Activated naive CD4-positive, alpha-beta T cell treated with anti-CD3 and anti-CD28 coated beads, Interleukin-2, amount 50 U/mL, for 24 hours (primary cell): ENCODE data around the gene LAMC2.
"Not testable (repeated sequence)": the region's sequence is repeated elsewhere in the genome, so short reads cannot be mapped to it uniquely, and the experiment has no call there.

ENCODE experiments used
- H3K27ac Mint-ChIP-seq: one replicate; pipeline ENCODE4 v1.8.0; 2021; ENCODE audit warnings: mild to moderate bottlenecking, mixed read lengths
- H3K27me3 Mint-ChIP-seq: one replicate; pipeline ENCODE4 v1.8.0; 2021; ENCODE audit warnings: mixed read lengths
- H3K36me3 Mint-ChIP-seq: one replicate; pipeline ENCODE4 v1.8.0; 2021; ENCODE audit warnings: mixed read lengths
- H3K4me1 Mint-ChIP-seq: one replicate; pipeline ENCODE4 v1.8.0; 2021; ENCODE audit warnings: mixed read lengths
- H3K4me3 Mint-ChIP-seq: one replicate; pipeline ENCODE4 v1.8.0; 2021; ENCODE audit warnings: mild to moderate bottlenecking, mixed read lengths
- H3K9me3 Mint-ChIP-seq: one replicate; pipeline ENCODE4 v1.8.0; 2021; ENCODE audit warnings: mixed read lengths

The LAMC2 gene

DNA sequence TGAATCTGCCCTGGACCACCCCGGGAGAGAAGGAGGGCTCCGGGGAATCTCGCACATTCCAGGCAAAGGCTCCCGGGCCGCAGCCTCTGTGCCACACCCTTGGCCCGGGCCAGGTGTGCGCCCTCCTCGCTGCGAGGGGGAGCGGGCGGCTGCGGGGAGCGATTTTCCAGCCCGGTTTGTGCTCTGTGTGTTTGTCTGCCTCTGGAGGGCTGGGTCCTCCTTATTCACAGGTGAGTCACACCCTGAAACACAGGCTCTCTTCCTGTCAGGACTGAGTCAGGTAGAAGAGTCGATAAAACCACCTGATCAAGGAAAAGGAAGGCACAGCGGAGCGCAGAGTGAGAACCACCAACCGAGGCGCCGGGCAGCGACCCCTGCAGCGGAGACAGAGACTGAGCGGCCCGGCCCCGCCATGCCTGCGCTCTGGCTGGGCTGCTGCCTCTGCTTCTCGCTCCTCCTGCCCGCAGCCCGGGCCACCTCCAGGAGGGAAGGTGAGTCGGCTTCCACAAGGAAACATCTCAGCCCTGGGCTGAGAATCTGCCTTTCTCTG lies at the start of gene LAMC2:
Gene LAMC2, plus strand, starts transcription at position 324 of the 550 bp plus-strand sequence. Its CDS starts 89 bp downstream, at position 413.
- Mint-ChIP-seq H3K4me1 (peaks cover 13% of the 10 kb centered on the region), H3K27ac (no peak within 1 kb of the TSS), H3K36me3 (no peaks in the 10 kb centered on the region), H3K9me3 (no peaks in the 10 kb centered on the region), H3K4me3 (no peak within 1 kb of the TSS), H3K27me3 (peaks cover 15% of the 10 kb centered on the region)

DNA sequence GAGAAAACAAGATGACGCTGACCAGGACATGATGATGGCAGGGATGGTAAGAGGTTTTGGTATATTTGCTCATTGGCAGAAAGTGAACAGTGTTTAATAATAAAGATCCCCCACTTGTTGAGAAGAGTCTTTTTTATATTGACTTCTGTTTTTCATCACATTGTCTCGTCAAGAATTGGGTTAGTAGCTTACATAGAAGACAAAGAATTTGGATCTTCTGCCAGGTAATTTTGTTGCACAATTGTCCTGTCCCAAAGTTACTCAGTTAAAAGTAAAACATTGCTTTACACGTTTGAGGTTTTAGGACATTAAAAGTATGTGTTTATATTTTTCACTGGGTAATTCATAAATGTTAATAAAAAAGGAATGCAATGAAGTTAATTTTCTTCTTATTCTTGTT lies 48.3 kb upstream of the LAMC2 start:
- Mint-ChIP-seq H3K4me1 (no peaks in the 10 kb centered on the region), H3K27ac (no peak overlapping the region), H3K36me3 (no peaks in the 10 kb centered on the region), H3K4me3 (no peak overlapping the region), H3K9me3 (no peaks in the 10 kb centered on the region), H3K27me3 (peaks cover 10% of the 10 kb centered on the region)

DNA sequence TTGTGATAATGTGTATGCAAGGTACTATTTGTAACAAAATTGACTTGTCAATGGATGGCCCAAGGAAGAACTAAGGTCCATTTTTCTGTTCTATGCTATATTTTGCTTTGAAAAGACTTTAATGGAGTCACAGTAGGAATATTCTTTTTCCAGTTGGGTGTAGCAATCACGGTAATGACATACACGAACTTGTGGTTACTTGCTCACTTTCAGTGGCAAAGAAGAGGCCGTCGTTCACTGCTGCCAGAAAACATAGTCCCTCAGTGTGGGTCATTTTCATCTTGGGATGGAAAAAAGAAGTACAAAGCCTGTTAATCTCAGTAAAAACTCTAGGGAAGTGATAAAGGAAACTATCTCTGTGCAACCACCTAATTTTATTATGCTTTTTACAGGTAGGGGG lies 47.8 kb upstream of the LAMC2 start:
- H3K27me3 Mint-ChIP-seq, result peaks cover 10% of the 10 kb centered on the region
- H3K9me3 Mint-ChIP-seq, result no peaks in the 10 kb centered on the region
- H3K27ac Mint-ChIP-seq, result no peak overlapping the region
- H3K4me1 Mint-ChIP-seq, result no peaks in the 10 kb centered on the region
- H3K4me3 Mint-ChIP-seq, result no peak overlapping the region
- H3K36me3 Mint-ChIP-seq, result no peaks in the 10 kb centered on the region

DNA sequence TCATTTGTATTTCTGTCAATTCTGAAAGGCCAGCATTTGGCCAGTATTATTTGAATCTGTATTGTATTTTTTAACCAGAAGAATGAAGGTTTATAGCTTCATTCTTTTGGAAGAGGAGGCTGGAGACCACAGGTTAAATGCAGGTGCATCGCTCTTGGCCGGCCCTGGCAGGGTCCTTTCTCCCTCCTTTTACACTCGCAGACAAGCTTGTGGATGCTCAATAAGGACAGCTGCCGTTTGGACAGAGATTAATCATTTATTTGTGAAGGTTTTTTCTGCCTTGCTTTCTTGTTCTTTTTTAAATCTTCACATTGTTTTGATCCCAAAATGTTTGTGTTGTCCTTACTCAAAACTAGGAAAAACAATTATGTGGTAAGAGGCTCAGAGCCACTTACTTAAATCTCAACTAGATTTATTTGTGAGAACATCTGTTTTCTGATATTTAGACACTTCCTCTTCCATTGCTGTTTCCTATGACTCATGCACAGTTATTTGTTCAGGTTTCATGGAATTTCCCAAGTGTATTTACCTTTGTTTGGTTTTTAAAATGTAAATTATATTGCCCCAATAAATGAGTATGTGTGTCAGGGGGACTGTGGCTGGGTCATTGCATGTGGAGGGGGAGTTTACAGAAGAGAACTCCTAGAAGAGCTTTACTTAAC lies 46.7 kb upstream of the LAMC2 start:
- H3K27ac Mint-ChIP-seq, result no peak overlapping the region
- H3K4me1 Mint-ChIP-seq, result no peaks in the 10 kb centered on the region
- peaks cover 10% of the 10 kb centered on the region for H3K27me3 Mint-ChIP-seq
- H3K36me3 Mint-ChIP-seq, result no peaks in the 10 kb centered on the region
- H3K4me3 Mint-ChIP-seq, result no peak overlapping the region
- H3K9me3 Mint-ChIP-seq, result no peaks in the 10 kb centered on the region

DNA sequence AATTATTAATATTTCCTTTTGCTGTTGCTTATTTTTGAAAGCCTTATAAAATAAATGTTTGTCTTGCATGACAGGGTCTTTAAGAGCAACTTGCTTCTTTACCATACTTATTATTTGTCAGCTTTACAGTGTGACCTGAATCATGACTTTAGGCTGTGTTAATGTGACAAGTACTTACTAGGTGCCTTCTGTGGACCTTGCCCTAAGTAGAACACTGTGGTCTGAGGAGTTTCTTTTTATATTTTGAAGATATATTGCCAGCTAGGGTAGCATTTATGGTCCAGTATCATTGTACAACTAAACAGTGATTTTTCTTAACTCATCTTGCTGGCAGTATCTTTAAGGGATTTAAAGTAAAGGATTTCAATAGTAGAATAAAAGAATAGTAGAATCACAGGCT lies 45.4 kb upstream of the LAMC2 start:
- no peak overlapping the region for H3K4me3 Mint-ChIP-seq
- H3K4me1 Mint-ChIP-seq, result no peaks in the 10 kb centered on the region
- H3K36me3 Mint-ChIP-seq, result no peaks in the 10 kb centered on the region
- no peak overlapping the region for H3K27ac Mint-ChIP-seq
- peaks cover 9% of the 10 kb centered on the region for H3K27me3 Mint-ChIP-seq
- no peaks in the 10 kb centered on the region for H3K9me3 Mint-ChIP-seq

DNA sequence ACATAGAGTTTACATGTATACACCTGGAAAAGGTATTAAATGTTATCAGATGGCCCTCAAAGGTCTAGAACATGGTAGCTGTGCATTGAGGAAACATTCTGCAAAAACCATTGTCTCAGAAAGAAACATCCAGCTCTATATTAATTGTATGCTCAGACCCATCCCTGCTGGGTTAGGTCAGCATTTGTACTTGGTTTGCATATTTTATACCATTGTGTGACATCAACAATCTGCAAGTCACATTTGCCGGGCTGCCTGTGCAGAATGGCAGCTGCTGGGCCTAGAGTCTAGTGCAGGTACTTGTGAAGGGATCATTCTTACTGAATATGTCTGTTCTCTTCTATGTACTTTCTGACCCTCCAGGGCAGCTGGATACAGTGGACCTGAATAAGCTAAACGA lies 43.9 kb upstream of the LAMC2 start:
- no peak overlapping the region for H3K27ac Mint-ChIP-seq
- peaks cover 6% of the 10 kb centered on the region for H3K27me3 Mint-ChIP-seq
- H3K4me3 Mint-ChIP-seq, result no peak overlapping the region
- H3K4me1 Mint-ChIP-seq, result no peaks in the 10 kb centered on the region
- no peaks in the 10 kb centered on the region for H3K36me3 Mint-ChIP-seq
- no peaks in the 10 kb centered on the region for H3K9me3 Mint-ChIP-seq

DNA sequence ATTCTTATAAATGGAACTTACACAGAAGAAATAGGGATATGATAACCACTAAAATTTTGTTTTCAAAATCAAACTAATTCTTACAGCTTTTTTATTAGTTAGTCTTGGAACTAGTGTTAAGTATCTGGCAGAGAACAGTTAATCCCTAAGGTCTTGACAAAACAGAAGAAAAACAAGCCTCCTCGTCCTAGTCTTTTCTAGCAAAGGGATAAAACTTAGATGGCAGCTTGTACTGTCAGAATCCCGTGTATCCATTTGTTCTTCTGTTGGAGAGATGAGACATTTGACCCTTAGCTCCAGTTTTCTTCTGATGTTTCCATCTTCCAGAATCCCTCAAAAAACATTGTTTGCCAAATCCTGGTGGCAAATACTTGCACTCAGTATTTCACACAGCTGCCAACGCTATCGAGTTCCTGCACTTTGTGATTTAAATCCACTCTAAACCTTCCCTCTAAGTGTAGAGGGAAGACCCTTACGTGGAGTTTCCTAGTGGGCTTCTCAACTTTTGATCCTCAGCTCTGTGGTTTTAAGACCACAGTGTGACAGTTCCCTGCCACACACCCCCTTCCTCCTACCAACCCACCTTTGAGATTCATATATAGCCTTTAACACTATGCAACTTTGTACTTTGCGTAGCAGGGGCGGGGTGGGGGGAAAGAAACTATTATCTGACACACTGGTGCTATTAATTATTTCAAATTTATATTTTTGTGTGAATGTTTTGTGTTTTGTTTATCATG lies 42.3 kb upstream of the LAMC2 start:
- Mint-ChIP-seq H3K9me3 (no peaks in the 10 kb centered on the region), H3K4me3 (no peak overlapping the region), H3K27ac (no peak overlapping the region)

DNA sequence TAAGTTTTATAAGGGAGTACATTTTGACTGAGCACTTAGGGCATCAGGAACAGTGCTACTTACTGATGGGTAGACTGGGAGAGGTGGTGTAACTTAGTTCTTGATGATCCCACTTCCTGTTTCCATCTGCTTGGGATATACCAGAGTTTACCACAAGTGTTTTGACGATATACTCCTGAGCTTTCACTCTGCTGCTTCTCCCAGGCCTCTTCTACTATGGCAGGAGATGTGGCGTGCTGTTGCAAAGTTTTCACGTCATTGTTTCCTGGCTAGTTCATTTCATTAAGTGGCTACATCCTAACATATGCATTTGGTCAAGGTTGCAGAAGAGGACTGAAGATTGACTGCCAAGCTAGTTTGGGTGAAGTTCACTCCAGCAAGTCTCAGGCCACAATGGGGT lies 41.3 kb upstream of the LAMC2 start:
- H3K27me3 Mint-ChIP-seq, result peaks cover 1% of the 10 kb centered on the region
- no peak overlapping the region for H3K27ac Mint-ChIP-seq
- H3K4me1 Mint-ChIP-seq, result no peaks in the 10 kb centered on the region
- H3K4me3 Mint-ChIP-seq, result no peak overlapping the region
- H3K36me3 Mint-ChIP-seq, result no peaks in the 10 kb centered on the region
- H3K9me3 Mint-ChIP-seq, result no peaks in the 10 kb centered on the region

More for the DNA sequence above, 42.3 kb upstream of the LAMC2 start:
- Mint-ChIP-seq H3K4me1 (no peaks in the 10 kb centered on the region), H3K36me3 (no peaks in the 10 kb centered on the region), H3K27me3 (peaks cover 4% of the 10 kb centered on the region)

DNA sequence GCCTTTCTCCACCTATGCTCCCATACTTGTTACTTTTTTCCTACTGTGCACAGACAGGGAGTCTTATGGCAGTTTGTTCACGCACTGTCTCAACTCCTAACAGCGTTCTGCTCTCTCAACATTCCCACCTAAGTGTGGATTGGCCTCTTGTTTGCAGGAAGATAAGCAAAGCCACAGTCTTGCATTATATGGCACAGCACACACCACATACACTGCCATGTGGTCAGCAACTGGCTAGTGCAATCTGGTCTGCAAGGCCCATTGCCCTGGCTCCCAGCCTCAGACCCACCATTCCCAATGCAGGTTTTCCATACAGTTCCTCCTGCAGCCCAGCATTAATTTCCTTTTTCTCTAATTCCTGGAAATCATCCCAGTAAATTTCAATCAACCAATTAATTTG lies 38.3 kb upstream of the LAMC2 start:
- no peaks in the 10 kb centered on the region for H3K4me1 Mint-ChIP-seq

DNA sequence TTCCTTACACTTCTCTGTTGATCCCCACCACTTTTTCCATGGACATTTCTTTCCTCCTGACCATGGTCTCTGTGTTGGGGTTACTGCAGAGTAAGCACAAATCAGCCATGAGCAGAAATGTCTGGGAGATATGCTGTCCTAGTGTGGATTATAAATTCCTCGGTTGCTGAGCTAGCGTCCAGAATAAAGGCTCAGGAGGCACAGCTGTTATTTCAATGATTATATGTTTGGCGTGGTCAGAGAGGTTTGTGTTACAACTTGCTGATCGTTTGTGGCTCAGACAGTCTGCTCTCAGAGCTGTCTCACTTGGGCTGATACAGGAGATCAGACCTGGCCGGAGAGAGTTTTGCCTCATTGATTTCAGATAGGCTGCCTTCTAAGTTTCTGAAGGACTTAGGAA lies 37.5 kb upstream of the LAMC2 start:
- Mint-ChIP-seq H3K9me3 (no peaks in the 10 kb centered on the region), H3K36me3 (no peaks in the 10 kb centered on the region), H3K4me3 (no peak overlapping the region), H3K27me3 (peaks cover 4% of the 10 kb centered on the region), H3K27ac (no peak overlapping the region), H3K4me1 (no peaks in the 10 kb centered on the region)

More for the DNA sequence above, 38.3 kb upstream of the LAMC2 start:
- Mint-ChIP-seq H3K36me3 (no peaks in the 10 kb centered on the region), H3K27ac (no peak overlapping the region), H3K27me3 (peaks cover 2% of the 10 kb centered on the region), H3K9me3 (no peaks in the 10 kb centered on the region), H3K4me3 (no peak overlapping the region)

DNA sequence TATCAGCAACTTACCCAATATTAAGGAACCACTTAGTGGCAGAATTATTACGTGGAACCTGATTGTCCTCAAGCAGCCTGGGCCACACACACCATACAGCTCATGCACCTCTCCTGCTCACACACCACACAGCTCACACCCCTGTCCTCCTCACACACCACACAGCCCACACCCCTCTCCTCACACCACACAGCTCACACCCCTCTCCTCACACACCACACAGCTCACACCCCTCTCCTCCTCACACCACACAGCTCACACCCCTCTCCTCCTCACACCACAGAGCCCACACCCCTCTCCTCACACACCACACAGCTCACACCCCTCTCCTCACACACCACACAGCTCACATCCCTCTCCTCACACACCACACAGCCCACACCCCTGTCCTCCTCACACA lies 36.8 kb upstream of the LAMC2 start:
- Mint-ChIP-seq H3K36me3 (no peaks in the 10 kb centered on the region), H3K27me3 (peaks cover 7% of the 10 kb centered on the region), H3K9me3 (no peaks in the 10 kb centered on the region), H3K4me3 (no peak overlapping the region), H3K4me1 (no peaks in the 10 kb centered on the region), H3K27ac (no peak overlapping the region)

DNA sequence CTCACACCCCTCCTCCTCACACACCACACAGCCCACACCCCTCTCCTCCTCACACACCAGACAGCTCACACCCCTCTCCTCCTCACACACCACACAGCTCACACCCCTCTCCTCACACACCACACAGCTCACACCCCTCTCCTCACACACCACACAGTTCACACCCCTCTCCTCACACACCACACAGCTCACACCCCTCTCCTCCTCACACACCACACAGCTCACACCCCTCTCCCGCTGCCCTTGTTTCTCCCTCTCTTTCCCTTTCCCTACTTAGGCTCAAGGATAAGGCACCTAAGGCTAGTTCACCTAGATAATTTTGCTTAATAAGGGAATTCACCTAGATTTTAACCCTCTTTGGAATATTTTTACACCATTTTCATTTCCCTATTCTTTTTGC lies 36.0 kb upstream of the LAMC2 start:
- H3K4me3 Mint-ChIP-seq, H3K27ac Mint-ChIP-seq, H3K9me3 Mint-ChIP-seq, H3K27me3 Mint-ChIP-seq, H3K4me1 Mint-ChIP-seq, H3K36me3 Mint-ChIP-seq: not testable (repeated sequence)

DNA sequence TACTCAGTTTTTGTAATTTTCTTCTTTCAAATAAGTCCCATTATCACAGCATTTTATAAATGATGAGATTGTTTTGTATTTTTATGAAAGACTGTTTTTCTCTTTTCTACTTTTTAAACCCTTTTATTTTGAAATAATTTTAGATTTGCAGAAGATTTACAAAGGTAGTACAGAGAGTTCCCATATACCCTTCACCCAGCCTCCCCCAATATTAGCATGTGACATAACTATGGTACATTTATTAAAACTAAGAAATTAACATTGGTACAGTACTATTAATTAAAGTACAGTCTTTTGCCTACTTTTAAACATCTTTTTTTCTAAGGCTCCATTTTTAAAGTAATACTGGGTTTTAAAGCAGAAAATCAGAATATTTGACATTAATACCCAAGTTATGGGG lies 35.6 kb upstream of the LAMC2 start:
- Mint-ChIP-seq H3K27ac (no peak overlapping the region), H3K4me1 (no peaks in the 10 kb centered on the region), H3K4me3 (no peak overlapping the region), H3K36me3 (no peaks in the 10 kb centered on the region), H3K9me3 (no peaks in the 10 kb centered on the region), H3K27me3 (peaks cover 6% of the 10 kb centered on the region)

DNA sequence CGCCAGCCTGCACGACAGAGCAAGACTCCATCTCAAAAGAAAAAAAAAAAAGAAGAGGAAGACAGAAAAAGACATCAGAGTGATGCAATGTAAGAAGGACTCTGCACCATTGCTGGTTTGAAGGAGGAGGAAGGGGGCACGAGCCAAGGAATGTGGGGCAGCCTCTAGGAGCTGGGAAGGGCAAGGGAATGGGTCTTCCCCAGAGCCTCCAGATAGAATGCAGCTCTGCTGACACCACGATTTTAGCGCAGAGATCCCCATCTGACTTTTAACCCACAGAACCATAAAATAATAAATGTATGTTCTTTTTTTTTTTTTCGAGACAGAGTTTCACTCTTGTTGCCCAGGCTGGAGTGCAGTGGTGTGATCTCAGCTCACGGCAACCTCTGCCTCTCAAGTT lies 33.9 kb upstream of the LAMC2 start:
- Mint-ChIP-seq H3K9me3 (no peaks in the 10 kb centered on the region), H3K36me3 (no peaks in the 10 kb centered on the region), H3K4me1 (no peaks in the 10 kb centered on the region), H3K27ac (no peak overlapping the region), H3K4me3 (no peak overlapping the region), H3K27me3 (peaks cover 6% of the 10 kb centered on the region)

DNA sequence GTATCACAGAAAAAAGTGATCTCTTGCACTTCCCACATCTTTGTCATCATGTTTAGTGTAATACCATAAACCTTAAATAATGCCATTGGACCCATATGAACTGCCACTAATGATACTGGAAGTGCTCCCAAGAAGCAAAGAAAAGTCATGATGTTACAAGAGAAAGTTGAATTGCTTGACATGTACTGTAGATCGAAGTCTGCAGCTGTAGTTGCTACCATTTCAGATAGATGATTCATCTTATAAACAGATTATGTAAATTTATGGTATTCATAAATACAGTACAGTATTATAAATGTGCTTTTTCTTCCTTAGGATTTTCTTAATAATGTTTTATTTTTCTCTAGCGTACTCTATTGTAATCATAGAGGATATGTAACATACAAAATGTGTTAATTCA lies 30.1 kb upstream of the LAMC2 start:
- Mint-ChIP-seq H3K4me3 (no peak overlapping the region), H3K9me3 (no peaks in the 10 kb centered on the region), H3K4me1 (no peaks in the 10 kb centered on the region), H3K27ac (no peak overlapping the region), H3K27me3 (peaks cover 6% of the 10 kb centered on the region), H3K36me3 (no peaks in the 10 kb centered on the region)

DNA sequence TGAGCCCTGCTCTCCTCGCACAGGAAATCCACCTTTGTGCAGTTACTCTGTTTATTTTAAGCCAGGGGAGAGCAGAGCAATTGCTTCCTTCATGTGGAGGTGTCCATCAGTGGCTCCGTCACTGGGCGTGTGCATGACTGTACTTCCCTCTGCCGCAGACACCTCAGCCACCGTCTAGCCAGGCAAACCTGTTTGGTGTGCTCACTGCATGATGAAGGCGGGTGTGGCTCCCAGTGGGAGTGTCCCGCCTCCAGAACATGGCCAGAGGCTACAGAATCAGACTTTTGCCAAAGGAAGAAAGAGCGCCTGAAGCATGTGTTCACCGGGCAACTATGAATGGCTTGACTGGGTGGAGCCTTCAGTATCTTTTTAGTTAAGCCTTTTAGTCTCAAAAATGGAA lies 26.1 kb upstream of the LAMC2 start:
- H3K36me3 Mint-ChIP-seq, result no peaks in the 10 kb centered on the region
- H3K4me3 Mint-ChIP-seq, result no peak overlapping the region
- no peaks in the 10 kb centered on the region for H3K4me1 Mint-ChIP-seq
- H3K27ac Mint-ChIP-seq, result no peak overlapping the region
- H3K9me3 Mint-ChIP-seq, result no peaks in the 10 kb centered on the region
- H3K27me3 Mint-ChIP-seq, result no peaks in the 10 kb centered on the region
